DND-41 (cell line): ENCODE measurements around the gene IQGAP3.

Source experiments
- ATAC-seq: fragments of 200-7000 bp; cut with Tn5 transposase; 3 replicates; pipeline ENCODE4 v1.9.1; 2021; ENCODE audit warnings: low read depth; ENCODE audit not compliant: insufficient read depth
- DNase-seq: peaks from one replicate; pipeline ENCODE4 v3.0.0-alpha.2; 2020
- H2AFZ ChIP-seq: 2 replicates; pipeline ENCODE4 v1.6.0; 2012; ENCODE audit warnings: low read depth, low read length
- H3K27ac ChIP-seq: 2 replicates; pipeline ENCODE4 v1.5.1; 2012; ENCODE audit warnings: low read length, inconsistent platforms
- H3K27me3 ChIP-seq: fragments of 200-600 bp; sonication (generic); 2 replicates; pipeline ENCODE4 v1.6.0; 2012; ENCODE audit warnings: low read length, mild to moderate bottlenecking, inconsistent platforms; ENCODE audit not compliant: insufficient read depth, poor library complexity
- H3K36me3 ChIP-seq: 2 replicates; pipeline ENCODE4 v1.5.1; 2012; ENCODE audit warnings: low read length, inconsistent platforms; ENCODE audit not compliant: insufficient read depth
- H3K4me1 ChIP-seq: 2 replicates; pipeline ENCODE4 v1.5.1; 2012; ENCODE audit warnings: mild to moderate bottlenecking, low read length; ENCODE audit not compliant: insufficient read depth
- H3K4me2 ChIP-seq: 2 replicates; pipeline ENCODE4 v1.6.0; 2012; ENCODE audit warnings: mild to moderate bottlenecking, moderate library complexity, low read length, inconsistent platforms; ENCODE audit not compliant: insufficient read depth
- H3K4me3 ChIP-seq, 2 experiments: fragments of 200-600 bp in 1 of 2; shearing (Covaris generic) in 1 of 2; 2 replicates each; pipeline ENCODE4 v1.5.1; 2012 to 2016; ENCODE audit warnings: inconsistent platforms in 2 of 2, low read length in 2 of 2, mild to moderate bottlenecking in 2 of 2, low read depth in 1 of 2, moderate library complexity in 1 of 2
- H3K79me2 ChIP-seq: 2 replicates; pipeline ENCODE4 v1.6.0; 2012; ENCODE audit warnings: low read length, inconsistent platforms; ENCODE audit not compliant: insufficient read depth
- H3K9ac ChIP-seq: 2 replicates; pipeline ENCODE4 v1.6.0; 2012; ENCODE audit warnings: low read depth, mild to moderate bottlenecking, inconsistent platforms, low read length, moderate library complexity
- H3K9me3 ChIP-seq: 2 replicates; pipeline ENCODE4 v1.5.1; 2012; ENCODE audit warnings: low read length, moderate library complexity, mild to moderate bottlenecking, inconsistent platforms; ENCODE audit not compliant: insufficient read depth, severe bottlenecking
- H4K20me1 ChIP-seq: 2 replicates; pipeline ENCODE4 v1.6.0; 2012; ENCODE audit warnings: low read length; ENCODE audit not compliant: insufficient read depth
- CTCF ChIP-seq: IDR thresholded peaks from 2 replicates; pipeline ENCODE4 v1.5.1; 2012; ENCODE audit warnings: borderline replicate concordance, low read length, moderate library complexity, mild to moderate bottlenecking; ENCODE audit not compliant: poor library complexity, severe bottlenecking; ENCODE audit errors: extremely low read depth
- EZH2 ChIP-seq: IDR thresholded peaks from 3 replicates; pipeline ENCODE4 v1.6.1; 2012; ENCODE audit warnings: borderline replicate concordance, low read depth, mild to moderate bottlenecking, moderate library complexity, low read length, inconsistent platforms; ENCODE audit not compliant: severe bottlenecking

IQGAP3 gene

DNA sequence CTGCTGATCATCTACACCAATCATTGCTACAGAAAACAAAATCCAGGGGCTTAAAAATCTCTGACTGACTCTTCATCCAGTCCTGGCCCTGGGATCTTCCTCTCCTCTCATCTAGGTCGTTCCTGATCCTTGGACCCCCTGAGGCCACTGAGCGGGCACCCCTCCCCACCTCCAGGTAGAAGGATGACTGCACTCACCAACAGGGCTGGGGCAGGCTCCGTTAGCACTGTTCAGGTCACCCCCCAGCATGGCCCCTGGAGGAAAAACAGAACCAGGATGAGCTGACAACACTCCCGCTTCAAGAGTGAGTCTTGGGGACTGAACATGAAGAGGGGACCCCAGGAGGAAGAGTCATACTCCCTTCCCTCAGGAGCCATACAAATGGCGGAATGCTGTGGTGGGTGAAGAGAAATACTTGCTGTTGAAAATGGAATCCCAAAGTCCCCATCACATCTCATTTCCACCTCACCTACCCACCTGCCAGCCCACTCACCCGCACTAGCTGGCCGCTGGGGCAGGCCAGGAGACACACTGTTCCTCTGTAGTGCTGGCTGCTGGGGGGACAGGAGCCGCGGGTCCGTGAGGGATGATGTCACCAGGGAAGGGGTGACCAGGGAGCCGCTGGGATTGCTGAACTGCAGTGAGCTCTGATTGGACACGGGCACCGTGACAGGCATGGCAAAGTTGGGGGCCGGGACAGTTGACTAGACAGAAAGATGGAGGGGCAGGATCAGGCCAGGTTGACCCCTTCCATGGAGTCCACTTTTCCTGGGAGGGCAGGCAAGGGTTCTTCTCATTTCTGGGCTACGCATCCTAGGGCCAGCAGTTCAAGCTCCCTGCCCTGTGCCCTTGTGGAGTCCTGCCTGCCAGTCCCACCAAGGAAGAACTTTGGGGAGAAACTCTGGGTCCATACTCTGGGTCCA, 93.0 kb downstream of the IQGAP3 start:
- Histone ChIP-seq H3K36me3 (peaks cover 93% of the 10 kb centered on the region), H3K9ac (no peak overlapping the region)

DNA sequence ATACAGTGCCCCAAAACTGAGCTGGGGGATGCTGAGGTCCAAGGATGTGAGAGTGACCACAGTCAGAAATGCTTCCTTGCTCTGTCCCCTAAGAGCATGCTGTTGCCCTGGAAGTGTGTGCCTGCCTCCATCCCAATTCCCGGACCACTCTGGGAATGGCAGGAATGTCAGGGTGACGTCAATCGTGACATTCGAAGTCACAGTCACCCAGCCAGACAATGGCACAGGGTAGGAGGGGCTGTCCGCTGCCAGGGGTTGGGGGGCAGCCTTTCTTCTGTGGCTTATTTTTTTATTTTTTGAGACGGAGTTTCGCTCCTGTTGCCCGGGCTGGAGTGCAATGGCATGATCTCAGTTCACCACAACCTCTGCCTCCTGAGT, 94.1 kb downstream of the IQGAP3 start:
- Histone ChIP-seq H3K9ac (no peak overlapping the region), H3K4me2 (no peak overlapping the region), H3K79me2 (no peaks in the 10 kb centered on the region), H2AFZ (no peak overlapping the region), H3K36me3 (peaks cover 98% of the 10 kb centered on the region), H3K27ac (no peak overlapping the region), H3K27me3 (no peaks in the 10 kb centered on the region), H4K20me1 (peaks cover 19% of the 10 kb centered on the region), H3K9me3 (no peaks in the 10 kb centered on the region), H3K4me1 (no peaks in the 10 kb centered on the region), H3K4me3 (no peak overlapping the region)
- TF ChIP-seq CTCF (no peak), EZH2 (no peak)
- no peak for ATAC-seq
- DNase-seq, result no peak

More for the DNA sequence above, 93.0 kb downstream of the IQGAP3 start:
- Histone ChIP-seq H3K27ac (no peak overlapping the region), H2AFZ (no peak overlapping the region), H3K4me3 (no peak overlapping the region), H3K4me1 (no peaks in the 10 kb centered on the region), H3K9me3 (no peaks in the 10 kb centered on the region), H3K27me3 (no peaks in the 10 kb centered on the region), H4K20me1 (peaks cover 31% of the 10 kb centered on the region), H3K79me2 (peaks cover 10% of the 10 kb centered on the region), H3K4me2 (no peak overlapping the region)
- no peak for ATAC-seq
- no peak for DNase-seq
- no peak for TF ChIP-seq CTCF

DNA sequence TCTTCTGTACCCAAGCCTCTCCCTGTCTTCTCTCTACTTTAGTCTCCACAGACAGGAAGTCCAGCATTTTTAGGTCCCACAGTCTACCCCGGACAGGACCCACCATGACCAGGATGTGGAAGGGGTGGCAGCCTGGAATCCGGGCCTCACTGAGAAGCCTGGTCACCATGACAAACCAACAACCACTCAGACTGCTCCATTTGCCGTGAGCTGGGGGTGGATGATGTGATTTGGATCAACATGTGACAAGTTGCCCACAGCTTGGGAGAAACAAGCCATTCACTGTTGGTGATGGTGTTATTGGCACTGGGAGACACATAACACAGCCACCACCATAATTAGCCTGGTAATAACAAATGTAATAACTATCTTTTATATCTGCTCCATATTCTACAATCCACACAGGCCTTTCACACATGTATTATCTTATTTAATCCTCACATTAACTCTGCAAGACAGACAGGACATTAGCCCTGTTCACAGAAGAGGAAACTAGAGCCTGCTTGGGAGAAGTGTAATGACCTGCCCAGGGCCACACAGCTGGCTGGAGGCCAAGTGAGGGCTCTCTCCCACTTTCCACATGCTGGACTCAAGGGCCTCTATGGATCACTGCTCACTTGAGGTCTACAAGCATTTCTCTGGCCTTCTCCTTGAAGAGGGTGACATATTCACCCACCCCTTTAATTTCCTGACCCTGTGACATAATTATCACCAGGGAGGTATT, 94.7 kb downstream of the IQGAP3 start:
- Histone ChIP-seq H4K20me1 (peaks cover 14% of the 10 kb centered on the region), H3K9me3 (no peaks in the 10 kb centered on the region), H3K27ac (no peak overlapping the region), H3K79me2 (no peaks in the 10 kb centered on the region), H3K36me3 (peaks cover 95% of the 10 kb centered on the region), H3K27me3 (no peaks in the 10 kb centered on the region), H2AFZ (no peak overlapping the region), H3K9ac (no peak overlapping the region), H3K4me2 (no peak overlapping the region), H3K4me3 (no peak overlapping the region), H3K4me1 (no peaks in the 10 kb centered on the region)
- DNase-seq (no peak), ATAC-seq (no peak)
- TF ChIP-seq CTCF (no peak), EZH2 (no peak)
